Caki2 (cell line): Measurements from ENCODE around the gene ADD2. TPM values are rescaled to one million over a fixed set of nuclear protein-coding genes. Genes with fewer than 3 reads are reported as not detected.

Experiments used
- DNase-seq: peaks from one replicate; pipeline ENCODE4 v3.0.0-alpha.2; 2015; ENCODE audit warnings: low read depth
- in situ Hi-C: cut with HindIII; loops from 2 replicates; pipeline ENCODE4 v1.10.0; 2016; ENCODE audit warnings: low sequenced_read_pairs, low pct_unique_long_range_greater_than_20kb, mixed read lengths
- total RNA-seq: library from RNA; depleted of rRNA; stranded (reverse); fragments of >200 nt; shearing (Covaris generic); gene quantifications from 2 replicates; pipeline ENCODE4 v1.2.3, GENCODE V29; 2014; ENCODE audit warnings: low replicate concordance

Gene ADD2
- total RNA-seq, 1 experiment from 2014 or later = 3.8 TPM

DNA sequence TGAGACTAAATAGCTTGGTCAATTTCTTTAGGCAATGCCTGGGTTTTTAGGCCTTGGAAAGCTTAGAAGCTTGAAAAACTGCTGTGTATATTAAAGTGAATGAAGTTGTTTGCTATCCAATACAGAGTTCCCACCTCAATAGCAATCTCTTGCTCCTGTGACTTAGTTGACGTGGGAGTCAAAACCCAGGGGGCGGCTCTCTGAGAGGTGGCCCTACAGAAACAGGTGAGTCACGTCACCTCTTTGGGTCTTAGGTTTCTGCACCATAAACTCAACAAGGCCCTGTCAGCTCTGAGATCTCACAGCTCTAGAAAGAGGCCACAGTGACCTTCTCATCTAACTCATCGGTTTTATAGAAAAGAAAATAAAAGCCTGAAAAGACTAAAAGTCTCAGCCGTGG is 79.6 kb downstream of the ADD2 start:
- DNase-seq = no peak
- in situ Hi-C loops = no loop called here

DNA sequence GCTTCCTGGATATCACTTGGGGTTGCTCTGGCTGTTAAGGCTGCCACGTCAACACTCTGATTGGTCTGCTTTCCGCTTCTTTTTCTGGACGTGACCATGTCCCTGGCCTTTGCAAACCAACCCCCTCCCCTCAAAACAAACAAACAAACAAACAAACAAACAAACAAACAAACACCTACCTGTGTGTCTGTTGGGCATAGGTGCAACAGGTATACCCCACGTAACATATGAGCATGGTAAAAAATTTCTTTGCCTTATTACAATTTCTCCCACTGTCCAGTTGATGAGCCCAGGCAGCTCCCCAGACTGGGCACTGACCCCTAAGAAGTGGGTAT is 80.6 kb downstream of the ADD2 start:
- DNase-seq = no peak
- in situ Hi-C loops = no loop called here

DNA sequence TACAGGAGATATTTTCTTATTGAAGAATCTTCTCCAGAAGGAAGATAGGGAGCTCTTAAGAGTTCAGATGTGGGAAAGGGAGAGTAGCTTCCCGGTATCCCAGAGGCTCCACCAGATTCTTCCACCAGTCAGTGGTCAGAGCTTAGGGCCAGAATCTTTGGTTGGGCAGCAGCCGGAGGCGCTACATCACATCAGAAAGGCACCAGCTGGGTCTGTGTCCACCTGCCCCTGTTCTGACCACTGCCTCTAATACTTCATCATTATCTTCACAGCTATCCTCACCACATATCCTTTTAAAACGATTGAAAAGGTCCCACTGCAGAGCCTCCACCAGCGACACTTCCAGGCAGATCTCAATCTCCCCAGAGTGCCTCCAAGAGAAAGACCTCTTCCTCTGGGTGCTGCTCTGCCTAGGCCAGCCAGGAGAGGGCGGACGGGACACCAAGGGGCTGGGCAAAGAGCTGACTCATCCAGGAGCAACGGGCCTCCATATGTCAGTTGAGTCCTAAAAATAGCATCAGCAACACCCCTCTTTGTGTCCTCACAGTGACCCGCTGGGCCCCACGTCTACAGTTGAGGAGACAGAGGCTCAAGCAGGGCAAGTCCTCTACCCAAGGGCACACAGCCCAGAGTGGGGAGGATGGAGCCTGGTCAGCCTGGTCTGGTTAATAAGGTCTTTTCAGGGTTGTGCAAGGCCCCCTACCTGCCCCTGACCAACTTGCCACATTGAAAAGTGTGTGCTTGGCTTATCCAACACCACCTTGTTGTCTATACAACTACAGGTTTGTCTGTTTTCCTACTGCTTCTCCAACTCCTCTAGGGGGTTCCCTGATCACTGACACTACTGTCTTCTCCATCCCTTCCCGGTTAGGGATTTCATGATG is 81.2 kb downstream of the ADD2 start:
- in situ Hi-C loops = no loop called here
- DNase-seq = peak; percentile 50

DNA sequence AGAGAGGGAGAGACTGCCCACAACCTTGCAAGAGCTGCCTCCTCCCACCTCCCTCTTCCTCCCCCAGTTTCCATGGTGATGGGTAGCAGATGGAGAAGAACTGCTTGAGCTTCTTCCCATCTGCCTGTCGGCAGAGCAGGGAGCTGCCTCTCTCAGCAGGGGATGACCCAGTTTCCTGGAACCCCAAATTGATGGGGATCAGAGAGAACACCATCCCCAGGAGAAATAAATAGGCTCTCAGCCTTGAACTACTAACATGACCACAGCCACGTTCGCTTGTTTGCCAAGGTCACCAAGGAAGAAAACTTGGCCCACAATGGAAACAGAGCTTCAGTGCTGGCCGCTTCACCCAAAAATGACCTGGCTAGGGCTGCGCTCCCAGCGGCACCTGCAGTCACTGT is 82.2 kb downstream of the ADD2 start:
- in situ Hi-C loops = no loop called here
- no peak for DNase-seq

DNA sequence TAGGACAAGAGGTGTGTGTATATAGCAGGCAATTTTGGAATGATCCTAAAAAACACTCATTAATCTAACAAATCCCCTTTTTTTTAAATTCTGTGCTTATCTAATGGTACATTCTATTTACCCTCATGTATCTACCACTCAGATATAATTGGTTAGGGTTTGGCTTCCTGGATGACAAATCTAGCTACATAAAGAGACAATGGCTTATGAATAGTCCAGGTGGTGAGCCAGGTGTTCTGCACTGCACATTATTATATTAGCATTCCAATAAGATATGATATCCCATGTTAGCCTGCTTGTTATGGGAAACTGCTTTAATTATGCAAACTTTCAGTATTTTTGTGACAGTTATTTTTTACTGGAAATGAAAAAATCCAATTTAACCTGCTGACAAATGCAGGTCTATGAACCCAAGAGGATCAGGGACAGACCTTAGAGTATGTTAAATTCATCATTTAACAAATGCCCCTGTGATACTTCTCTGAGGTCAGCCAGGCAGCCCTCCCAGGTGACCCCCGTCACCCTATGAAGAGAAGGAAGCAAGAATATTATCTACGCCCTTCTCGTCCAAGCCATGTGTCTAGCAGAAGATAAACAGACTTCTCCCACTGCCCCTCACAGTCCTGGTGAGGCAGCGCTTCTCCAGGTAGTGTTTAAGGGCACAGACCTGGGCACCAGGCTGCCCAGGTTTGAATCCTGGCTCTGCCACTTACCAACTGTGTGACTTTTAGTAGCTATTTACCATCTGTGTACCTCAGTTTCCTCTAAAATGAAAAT is 83.0 kb downstream of the ADD2 start:
- in situ Hi-C loops = no loop called here
- DNase-seq = no peak

DNA sequence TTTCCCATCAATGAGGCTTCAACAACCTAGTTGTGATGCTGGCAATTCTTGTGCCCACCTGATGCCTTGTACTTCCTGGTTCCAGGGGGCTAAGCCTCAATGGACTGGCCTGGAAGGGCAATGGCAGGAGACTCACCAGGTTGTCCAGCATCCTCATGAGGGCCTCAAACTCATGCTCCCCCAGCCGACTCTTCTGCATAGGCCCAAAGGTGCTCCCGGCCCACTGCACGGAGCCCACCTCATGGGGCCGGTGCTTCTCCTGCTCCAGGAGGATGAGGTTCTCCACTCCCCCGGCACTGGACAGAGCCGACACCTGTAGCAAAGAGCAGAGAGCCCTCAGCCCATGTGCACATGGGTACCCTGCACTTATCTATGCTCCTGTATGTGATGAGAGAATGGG is 84.5 kb downstream of the ADD2 start:
- in situ Hi-C loops = no loop called here
- no peak for DNase-seq

DNA sequence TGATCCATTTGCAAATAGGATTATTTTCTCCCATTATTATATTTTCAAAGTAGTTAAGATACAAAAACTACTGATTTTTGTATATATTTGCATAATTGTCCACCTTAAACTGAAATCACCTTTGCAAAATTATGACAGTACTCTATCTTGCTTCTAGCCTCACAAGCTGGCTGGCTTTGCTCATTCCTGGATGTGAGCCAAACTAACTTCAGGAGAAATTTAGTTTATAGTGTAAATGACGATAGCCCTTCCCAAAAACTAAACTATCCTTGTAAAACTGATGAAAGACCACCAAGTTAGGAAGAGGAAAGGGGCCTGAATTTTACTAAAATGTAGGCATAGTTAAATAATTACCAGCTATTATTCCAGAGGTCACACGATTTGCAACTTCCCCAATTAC is 87.3 kb downstream of the ADD2 start:
- in situ Hi-C loops = no loop called here

DNA sequence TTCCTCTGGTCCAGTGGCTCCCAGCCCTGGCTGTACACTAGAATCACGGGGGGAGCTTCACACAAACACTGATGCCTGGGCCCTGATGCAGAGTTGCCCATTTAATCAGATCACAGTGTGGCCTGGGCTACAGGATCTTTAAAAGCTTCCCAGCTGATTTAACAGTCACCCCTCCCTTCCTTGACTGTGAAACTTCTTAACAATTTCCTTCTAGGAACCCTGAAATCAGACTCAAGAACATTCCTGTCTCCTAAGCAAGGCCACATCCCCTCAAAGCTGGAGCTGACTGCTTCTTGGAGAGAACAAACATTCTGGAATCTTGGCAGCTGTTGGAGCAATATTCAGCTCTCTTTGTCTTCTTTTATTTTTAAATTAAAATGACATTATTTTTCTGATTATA is 88.7 kb downstream of the ADD2 start:
- DNase-seq = no peak
- in situ Hi-C loops = no loop called here

More for the DNA sequence above, 87.3 kb downstream of the ADD2 start:
- DNase-seq = no peak

DNA sequence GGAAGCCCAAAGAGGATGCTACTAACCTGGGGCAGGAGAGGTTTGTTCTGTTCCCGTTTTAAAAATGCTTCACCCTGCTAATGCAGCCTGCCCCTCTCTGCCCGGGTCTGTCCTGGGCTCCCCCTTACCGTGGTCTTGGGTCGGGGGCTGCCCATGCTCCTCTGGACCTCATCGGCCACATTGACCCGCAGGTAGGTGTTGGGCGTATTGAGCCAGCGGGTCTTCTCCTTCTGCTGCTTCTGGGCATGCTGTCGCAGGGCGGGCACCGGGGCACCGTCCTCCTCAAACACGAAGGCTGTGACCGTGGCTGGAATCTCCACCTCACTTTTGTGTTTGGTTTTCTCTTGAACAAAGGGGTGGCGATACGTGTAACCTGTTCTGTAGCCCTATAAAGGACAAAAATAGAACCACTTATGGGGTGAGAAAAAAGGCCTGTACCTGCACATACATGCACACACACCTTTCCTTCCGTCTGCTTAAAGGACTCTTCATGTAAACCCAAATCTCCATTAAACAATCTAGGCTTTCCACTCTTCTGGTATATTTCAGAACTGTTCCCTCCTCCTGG is 89.3 kb downstream of the ADD2 start:
- DNase-seq = no peak
- in situ Hi-C loops = no loop called here

DNA sequence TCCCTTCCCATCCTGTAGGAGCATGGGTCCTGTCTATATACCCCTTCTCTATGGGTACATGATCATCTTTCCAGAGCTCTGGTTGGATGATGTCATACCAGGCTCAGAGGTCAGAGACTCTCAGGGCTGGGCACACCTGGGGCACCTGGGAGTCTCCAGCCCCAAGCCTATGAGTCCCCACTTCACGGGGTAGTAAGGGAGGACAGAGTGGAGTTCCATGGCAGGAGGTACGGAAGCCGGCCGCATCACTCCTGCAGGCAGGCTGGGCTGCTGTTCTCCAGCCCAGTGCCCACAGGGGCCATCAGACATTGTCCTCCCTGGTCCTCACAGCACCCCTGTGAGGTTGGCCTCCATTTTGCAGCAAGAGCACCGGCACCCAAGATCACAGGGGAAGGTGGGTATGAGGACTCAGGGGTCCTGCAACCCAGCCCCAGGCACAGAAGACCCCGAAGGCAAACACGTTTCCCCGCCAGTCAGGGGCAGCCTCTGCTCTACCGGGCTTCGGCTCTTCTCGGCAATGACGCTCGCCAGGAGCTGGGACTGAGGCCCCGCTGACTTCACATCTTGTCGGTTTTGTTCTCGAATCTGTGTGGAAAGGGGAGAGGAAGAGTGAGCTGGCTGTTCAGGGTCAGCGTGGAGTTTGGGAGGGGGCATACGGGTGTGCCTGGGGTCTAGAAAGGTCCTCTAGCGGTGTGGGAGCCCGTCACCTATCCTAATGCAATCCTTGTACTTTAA is 91.5 kb downstream of the ADD2 start:
- DNase-seq = no peak
- in situ Hi-C loops = no loop called here

DNA sequence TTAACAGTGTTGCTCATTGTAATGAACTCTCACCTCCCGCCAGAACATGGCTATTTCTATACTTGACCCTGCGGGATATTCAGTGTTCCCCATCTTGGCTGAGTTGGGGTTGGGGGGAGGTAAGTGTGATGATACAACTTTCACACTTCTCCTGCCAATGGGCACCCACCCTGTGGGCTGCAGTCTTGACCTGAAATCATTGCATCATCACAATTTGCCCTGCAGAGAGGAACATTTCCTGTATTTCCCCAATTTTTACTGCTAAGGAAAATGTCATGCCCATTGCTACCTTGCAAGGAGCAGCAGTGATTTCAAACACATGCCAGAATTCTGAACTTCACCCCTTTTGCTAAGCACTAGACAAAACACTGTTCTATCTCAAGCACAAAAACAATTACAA is 92.1 kb downstream of the ADD2 start:
- no peak for DNase-seq
- in situ Hi-C loops = no loop called here

DNA sequence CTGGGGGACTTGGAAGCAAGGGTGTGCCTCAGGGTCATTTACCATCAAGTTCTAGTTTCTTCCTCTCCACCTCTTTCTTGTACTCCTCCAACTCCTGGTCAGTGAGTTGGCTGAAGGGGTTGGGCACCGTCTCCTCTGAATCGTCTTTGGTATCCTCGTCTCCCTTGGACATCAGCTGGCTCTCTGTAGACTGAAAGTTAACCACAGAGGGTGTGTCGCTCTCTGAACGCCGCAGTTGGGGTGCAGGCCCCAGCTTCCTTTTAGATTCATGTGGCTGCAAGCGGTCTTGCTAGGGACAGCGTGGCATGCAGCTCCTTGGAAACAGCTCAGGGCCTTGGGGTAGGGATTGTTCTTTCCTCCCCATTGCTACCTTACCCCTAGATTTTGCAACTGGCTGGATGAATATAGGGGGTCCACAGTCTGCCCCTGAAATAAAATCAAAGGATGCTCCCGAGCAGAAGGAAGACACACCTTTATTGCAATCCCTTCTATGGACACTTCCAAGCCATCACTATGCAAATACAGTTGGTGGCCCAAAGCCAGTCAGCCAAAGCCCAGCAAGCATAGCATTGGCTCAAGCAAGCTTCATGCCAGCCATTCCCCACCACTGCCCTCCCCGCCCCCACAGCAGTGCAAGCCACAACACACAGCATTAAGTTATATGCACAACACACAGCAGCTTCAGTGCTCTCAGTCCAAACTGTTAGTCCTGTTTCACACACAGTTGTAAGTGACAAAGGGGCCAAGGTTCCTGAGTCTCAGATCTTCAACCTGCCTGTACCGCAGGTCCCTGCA is 93.2 kb downstream of the ADD2 start:
- in situ Hi-C loops = no loop called here
- DNase-seq = no peak

DNA sequence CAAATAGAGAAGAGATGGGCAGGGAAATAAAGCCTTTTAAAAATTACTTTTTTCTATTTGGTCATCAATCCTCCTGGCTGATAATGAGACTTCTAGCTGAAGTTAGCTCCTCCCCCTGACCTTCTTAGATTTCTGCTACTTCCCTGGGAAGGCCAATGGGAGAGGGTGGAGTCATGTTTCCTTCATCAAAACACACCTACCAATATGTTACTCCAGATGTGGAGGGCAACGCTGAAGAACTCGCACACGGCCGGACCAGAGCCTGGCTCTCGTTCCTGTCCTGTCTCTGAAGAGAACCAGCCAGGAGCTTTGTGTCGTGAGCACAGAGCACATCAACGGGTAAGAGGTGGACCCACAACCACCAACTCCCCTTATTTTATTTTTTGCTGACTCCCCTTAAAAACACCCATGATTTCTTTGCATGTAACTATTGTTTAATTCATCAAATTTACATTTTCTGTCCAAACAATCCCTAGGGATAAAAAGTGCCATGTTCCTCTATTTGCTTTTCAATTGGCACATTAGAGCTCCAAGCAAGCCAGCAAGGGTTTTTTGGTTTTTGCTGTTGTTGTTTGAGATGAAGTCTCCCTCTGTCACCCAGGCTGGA is 94.9 kb downstream of the ADD2 start:
- peak; percentile 8 for DNase-seq
- in situ Hi-C loops = no loop called here

DNA sequence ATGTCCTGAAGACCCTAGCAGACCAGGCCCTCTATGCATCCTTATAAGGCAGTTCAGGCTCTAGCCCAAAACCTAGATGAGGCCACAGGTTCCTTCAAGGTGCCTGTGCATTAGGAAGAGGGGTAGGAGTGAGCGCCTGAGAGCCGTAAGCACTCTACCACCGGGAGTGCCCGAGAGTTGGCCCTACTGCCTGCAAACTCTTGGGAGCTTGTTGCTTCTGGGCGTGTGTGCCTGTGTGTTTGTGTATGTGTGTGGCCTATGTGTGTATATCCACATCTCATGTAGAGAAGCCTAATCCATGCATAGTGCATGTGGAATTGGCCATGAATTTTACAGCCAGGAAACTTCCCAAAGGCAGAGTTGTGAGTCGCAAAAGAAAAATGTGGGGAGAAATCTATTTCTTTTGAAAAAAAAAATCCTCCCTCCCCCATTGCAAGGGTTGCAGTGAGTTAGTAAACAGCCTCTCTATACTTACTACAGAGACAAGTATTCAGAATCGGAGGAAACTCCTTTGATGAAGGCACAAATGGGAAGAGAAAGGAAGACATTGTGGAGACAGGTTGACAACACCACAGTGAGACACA is 96.8 kb downstream of the ADD2 start:
- in situ Hi-C loops = no loop called here

DNA sequence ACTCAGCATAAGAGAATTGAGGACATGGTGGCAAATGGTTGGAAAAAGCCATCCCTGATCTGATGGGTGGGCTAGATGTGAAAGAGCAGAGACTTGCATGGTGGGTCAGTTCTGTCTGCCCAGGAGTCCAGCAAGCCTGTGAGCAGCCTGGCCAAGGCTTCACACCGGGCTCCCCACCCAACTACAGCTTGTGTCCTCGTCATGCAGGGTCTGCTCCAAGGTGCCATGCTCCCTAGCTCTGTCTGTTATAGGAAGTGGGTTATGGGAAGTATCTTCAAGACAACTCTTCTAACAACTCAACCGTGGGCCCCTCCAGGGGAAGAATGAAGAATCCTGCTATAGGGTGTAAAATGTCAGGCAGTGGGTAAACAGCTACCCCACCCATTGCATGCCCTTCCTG is 97.4 kb downstream of the ADD2 start:
- in situ Hi-C loops = no loop called here
- DNase-seq = no peak

More for the DNA sequence above, 96.8 kb downstream of the ADD2 start:
- DNase-seq = no peak

DNA sequence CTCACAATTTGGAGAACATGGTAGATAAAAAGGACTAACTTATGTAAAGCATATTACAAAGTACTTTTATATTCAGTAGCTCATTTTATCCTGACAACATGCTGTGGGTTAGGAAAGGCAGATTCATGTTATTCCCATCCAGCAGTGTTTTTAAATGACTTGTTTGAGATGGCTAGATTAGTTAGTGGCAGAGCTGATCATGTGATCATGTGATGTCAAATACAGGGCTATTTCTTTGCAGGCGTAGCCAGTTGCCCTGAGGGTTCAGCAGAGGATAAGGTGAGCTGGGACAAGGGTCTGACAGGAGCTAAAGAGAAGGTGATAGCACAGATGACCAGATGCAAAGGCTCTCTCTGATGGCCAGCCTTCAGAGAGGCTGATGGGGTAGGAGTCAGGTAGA is 97.8 kb downstream of the ADD2 start:
- no peak for DNase-seq
- in situ Hi-C loops = no loop called here

DNA sequence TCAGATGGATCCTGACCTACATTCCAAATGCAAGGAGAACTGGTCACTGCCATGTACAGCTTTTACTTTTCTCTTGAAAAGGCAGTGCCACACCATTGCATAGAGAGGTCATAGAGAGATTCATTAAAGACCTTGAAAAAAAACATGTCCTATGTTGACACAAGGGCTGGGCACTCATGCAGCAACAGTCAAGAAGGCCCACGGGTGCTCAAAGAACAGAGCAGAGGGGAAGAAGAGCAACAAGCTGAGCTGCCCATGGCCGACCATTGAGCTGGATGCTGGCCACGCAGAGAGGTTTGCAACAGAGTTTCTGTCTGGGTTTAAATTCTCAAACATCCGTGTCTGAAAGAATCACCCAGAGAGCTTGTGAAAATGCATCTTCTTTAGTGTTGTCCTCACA is 99.1 kb downstream of the ADD2 start:
- in situ Hi-C loops = no loop called here

More for the DNA sequence above, 99.1 kb downstream of the ADD2 start:
- DNase-seq = no peak
